VCaP (cell line): ENCODE measurements around the gene DHRS2.

Experiments
- H3K27ac ChIP-seq: fragments of 450-650 bp; 2 replicates; pipeline ENCODE4 v1.5.1; 2017
- CTCF ChIP-seq: fragments of 450-650 bp; conservative IDR thresholded peaks from 2 replicates; pipeline ENCODE4 v1.5.1; 2017; ENCODE audit warnings: mild to moderate bottlenecking, moderate library complexity

DHRS2 gene

GRCh38 chr14:23661542-23661941 lies 25.4 kb downstream of the DHRS2 start:
- no peak for TF ChIP-seq CTCF

GRCh38 chr14:23663127-23663526 lies 27.0 kb downstream of the DHRS2 start:
- H3K27ac ChIP-seq, result no peak overlapping the region
- no peak for TF ChIP-seq CTCF

More at GRCh38 chr14:23661542-23661941, 25.4 kb downstream of the DHRS2 start:
- H3K27ac ChIP-seq, result no peak overlapping the region

GRCh38 chr14:23663711-23664110 lies 27.5 kb downstream of the DHRS2 start:
- H3K27ac ChIP-seq, result no peak overlapping the region
- TF ChIP-seq CTCF, result no peak

- no peak overlapping the region for H3K27ac ChIP-seq
- TF ChIP-seq CTCF, result no peak
These were observed 28.2 kb downstream of the DHRS2 start for GRCh38 chr14:23664207-23664885.

- no peak overlapping the region for H3K27ac ChIP-seq
- TF ChIP-seq CTCF, result no peak
These were observed 29.3 kb downstream of the DHRS2 start for GRCh38 chr14:23665302-23666016.

GRCh38 chr14:23667134-23667533 lies 31.0 kb downstream of the DHRS2 start:
- H3K27ac ChIP-seq, result no peak overlapping the region
- no peak for TF ChIP-seq CTCF

GRCh38 chr14:23669441-23669840 lies 33.3 kb downstream of the DHRS2 start:
- H3K27ac ChIP-seq, result no peak overlapping the region
- no peak for TF ChIP-seq CTCF
